AG09319 (cell line): Measurements from ENCODE around the gene TRIML1.

Source experiments
- DNase-seq: peaks from one replicate; pipeline ENCODE4 v3.0.0-alpha.2; 2010; ENCODE audit warnings: low read depth; ENCODE audit errors: extremely low read depth
- CTCF ChIP-seq: IDR thresholded peaks from 2 replicates; pipeline ENCODE4 v1.5.1; 2011; ENCODE audit warnings: low read depth, mild to moderate bottlenecking, inconsistent platforms, low read length, moderate library complexity

TRIML1 gene

DNA sequence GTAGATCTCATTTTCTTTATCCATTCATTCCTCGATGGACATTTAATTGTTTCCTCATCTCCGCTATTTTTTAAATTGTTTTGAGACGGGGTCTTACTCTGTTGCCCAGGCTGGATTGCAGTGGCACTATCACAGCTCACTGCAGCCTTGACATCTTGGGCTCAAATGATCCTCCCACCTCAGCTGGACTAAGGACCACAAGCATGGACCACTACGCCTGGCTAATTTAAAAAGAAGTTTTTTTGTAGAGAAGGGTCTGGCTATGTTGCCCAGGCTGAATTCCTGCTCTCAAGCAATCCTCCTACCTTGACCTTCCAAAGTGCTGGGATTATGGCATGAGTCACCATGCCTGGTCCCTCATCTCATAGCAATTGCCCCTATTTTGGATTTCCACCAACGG is 7.0 kb upstream of the TRIML1 start:
- no peak for DNase-seq
- TF ChIP-seq CTCF = no peak

- no peak for TF ChIP-seq CTCF
- DNase-seq = no peak
Measured at GRCh38 chr4:188138227-188138626, 1.0 kb upstream of the TRIML1 start.

DNA sequence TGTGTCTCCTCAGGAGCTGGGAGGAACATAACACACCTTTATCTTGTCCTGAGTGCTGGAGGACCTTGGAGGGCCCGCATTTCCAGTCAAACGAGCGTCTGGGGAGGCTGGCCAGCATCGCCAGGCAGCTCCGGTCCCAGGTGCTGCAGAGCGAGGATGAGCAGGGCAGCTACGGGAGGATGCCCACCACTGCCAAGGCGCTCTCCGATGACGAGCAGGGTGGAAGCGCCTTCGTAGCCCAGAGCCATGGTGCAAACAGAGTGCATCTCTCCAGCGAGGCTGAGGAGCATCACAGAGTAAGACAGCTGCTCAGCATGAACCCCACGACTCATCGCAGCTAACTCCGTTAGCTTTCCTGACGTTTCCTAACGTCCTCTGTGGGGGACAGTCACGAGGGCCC is 430 bp downstream of the TRIML1 start:
- no peak for DNase-seq
- no peak for TF ChIP-seq CTCF

DNA sequence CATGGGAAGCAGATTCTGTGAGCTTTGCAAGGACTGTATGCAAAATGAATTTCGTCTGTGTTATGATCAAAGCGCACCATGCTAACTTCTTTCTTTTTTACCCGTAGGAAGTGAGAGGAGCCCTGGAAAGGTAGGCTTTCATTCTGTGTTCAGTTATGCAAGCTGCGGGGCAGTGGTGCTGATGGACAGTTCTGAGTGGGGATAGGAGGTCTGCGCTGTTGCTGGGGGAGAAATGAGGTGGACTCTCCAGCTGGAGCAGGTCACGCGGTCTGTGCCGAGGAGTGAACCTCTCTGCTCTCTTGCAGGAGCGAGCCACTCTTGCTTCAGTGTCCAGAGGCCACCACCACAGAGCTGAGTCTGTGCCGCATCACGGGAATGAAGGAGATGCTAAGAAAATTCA is 4.5 kb downstream of the TRIML1 start:
- DNase-seq = no peak

DNA sequence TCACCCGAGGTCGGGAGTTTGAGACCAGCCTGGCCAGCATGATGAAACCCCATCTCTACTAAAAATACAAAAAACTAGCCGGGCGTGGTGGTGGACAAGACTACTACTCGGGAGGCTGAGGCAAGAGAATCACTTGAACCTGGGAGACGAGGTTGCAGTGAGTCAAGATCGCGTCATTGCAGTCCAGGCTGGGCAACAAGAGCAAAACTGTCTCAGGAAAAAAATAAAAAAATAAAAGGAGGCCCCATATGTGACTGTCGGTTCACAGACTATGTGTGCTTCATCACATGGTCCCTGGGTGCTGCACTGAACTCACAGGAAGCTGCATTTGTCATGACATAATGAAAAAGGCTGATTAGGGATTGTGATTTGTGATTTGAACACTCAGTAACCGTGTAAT is 6.4 kb downstream of the TRIML1 start:
- DNase-seq = no peak
- no peak for TF ChIP-seq CTCF

More for the DNA sequence above, 4.5 kb downstream of the TRIML1 start:
- no peak for TF ChIP-seq CTCF

DNA sequence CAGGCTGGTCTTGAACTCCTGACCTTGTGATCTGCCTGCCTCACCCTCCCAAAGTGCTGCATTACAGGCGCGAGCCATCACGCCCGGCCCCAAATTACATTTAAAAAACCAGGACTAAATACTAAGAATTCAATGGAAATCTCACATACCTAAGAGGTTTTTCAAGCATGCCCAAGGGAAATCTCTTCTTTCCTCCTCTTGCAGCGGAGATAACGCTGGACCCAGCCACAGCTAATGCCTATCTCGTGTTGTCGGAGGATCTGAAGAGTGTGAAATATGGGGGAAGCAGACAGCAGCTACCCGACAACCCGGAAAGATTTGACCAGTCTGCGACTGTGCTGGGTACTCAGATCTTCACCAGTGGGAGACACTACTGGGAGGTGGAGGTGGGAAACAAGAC is 7.4 kb downstream of the TRIML1 start:
- TF ChIP-seq CTCF = no peak
- no peak for DNase-seq

DNA sequence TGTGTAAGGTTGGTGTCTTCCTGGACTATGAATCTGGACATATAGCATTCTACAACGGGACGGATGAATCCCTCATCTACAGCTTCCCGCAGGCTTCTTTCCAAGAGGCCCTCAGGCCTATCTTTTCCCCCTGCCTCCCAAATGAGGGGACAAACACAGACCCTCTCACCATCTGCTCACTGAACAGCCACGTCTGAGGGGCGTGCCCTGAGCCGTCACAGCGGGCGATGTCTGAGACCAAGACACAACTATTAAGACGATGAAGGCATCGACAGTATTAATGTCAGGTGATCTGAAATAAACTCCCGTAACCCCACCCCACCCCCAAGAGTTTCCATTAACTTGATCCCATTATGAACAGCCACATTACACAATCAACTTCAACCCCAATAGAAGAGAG is 7.9 kb downstream of the TRIML1 start:
- no peak for TF ChIP-seq CTCF
- DNase-seq = no peak
